GM21786 (cell line): ENCODE results near the gene WIPF2.

ENCODE experiments used
- ATAC-seq: cut with Tn5 transposase; IDR thresholded peaks from one replicate; pipeline ENCODE4 v1.9.1; 2021; ENCODE audit not compliant: unreplicated experiment

The WIPF2 gene

GRCh38 chr17:40244255-40244654 is 25.2 kb downstream of the WIPF2 start:
- no peak for ATAC-seq

- no peak for ATAC-seq
Observed at GRCh38 chr17:40247926-40248495, 28.9 kb downstream of the WIPF2 start.

GRCh38 chr17:40248507-40248906 is 29.4 kb downstream of the WIPF2 start:
- no peak for ATAC-seq

GRCh38 chr17:40251576-40251975 is 32.5 kb downstream of the WIPF2 start:
- ATAC-seq, result no peak

GRCh38 chr17:40253565-40253964 is 34.5 kb downstream of the WIPF2 start:
- no peak for ATAC-seq

GRCh38 chr17:40259505-40259904 is 40.4 kb downstream of the WIPF2 start:
- no peak for ATAC-seq

- no peak for ATAC-seq
Observed at GRCh38 chr17:40260528-40260927, 41.4 kb downstream of the WIPF2 start.

GRCh38 chr17:40264458-40265185 is 45.5 kb downstream of the WIPF2 start:
- no peak for ATAC-seq

GRCh38 chr17:40265337-40265736 is 46.2 kb downstream of the WIPF2 start:
- ATAC-seq, result no peak

- no peak for ATAC-seq
Observed at GRCh38 chr17:40266882-40267281, 47.8 kb downstream of the WIPF2 start.

- ATAC-seq, result no peak
Observed at GRCh38 chr17:40268141-40268712, 49.1 kb downstream of the WIPF2 start.

GRCh38 chr17:40278414-40278813 is 59.3 kb downstream of the WIPF2 start:
- ATAC-seq, result no peak

GRCh38 chr17:40279402-40279801 is 60.3 kb downstream of the WIPF2 start:
- no peak for ATAC-seq

GRCh38 chr17:40281663-40282062 is 62.6 kb downstream of the WIPF2 start:
- ATAC-seq, result no peak

- ATAC-seq, result no peak
Observed at GRCh38 chr17:40283662-40284061, 64.6 kb downstream of the WIPF2 start.

GRCh38 chr17:40284085-40284713 is 65.1 kb downstream of the WIPF2 start:
- ATAC-seq, result no peak

- ATAC-seq, result no peak
Observed at GRCh38 chr17:40286473-40286872, 67.4 kb downstream of the WIPF2 start.

- ATAC-seq, result no peak
Observed at GRCh38 chr17:40287159-40287493, 68.0 kb downstream of the WIPF2 start.

GRCh38 chr17:40287494-40288369 is 68.6 kb downstream of the WIPF2 start, which contains the start of gene CDC6:
TSS of gene CDC6 (plus strand) at chr17:40287879. CDS start at chr17:40289421, 1,542 bp downstream.
- peak; percentile 95 for ATAC-seq

- no peak for ATAC-seq
Observed at GRCh38 chr17:40290629-40291280, 71.7 kb downstream of the WIPF2 start.

GRCh38 chr17:40291281-40291664 is 72.2 kb downstream of the WIPF2 start:
- no peak for ATAC-seq
